C4-2B (cell line): Measurements from ENCODE around the gene TRAF3IP3.

Experiments
- H3K27ac ChIP-seq: fragments of 450-650 bp; 2 replicates; pipeline ENCODE4 v1.5.1; 2017
- ZFX ChIP-seq: fragments of 450-650 bp; IDR thresholded peaks from 2 replicates; pipeline ENCODE4 v1.6.1; 2017
- TF ChIP-seq, protein P1 (sequence below): fragments of 450-650 bp; conservative IDR thresholded peaks from 2 replicates; pipeline ENCODE4 v1.5.1; 2017; ENCODE audit warnings: mild to moderate bottlenecking

The TRAF3IP3 gene

DNA sequence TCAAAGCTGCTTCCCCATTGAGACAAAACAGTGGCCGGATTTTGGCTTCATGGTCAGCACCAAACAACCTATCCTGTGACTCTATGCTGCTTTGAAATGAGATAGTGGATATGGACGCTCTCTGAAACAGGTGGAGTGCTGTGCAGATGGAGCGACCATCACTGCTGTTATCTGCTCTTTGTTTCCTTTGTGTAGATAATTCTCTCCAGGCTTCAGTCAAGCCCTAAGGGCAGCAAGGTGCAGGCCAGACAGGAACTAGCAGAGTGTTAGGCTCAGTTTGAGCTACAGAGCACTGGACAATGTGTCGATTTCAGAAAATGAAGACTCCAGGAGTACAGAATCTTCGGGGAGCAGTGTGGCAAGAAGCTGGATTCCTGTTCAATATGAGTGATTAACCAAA is 54.9 kb downstream of the TRAF3IP3 start:
- no peak overlapping the region for H3K27ac ChIP-seq
- no peak for TF ChIP-seq ZFX
- TF ChIP-seq, protein P1, sequence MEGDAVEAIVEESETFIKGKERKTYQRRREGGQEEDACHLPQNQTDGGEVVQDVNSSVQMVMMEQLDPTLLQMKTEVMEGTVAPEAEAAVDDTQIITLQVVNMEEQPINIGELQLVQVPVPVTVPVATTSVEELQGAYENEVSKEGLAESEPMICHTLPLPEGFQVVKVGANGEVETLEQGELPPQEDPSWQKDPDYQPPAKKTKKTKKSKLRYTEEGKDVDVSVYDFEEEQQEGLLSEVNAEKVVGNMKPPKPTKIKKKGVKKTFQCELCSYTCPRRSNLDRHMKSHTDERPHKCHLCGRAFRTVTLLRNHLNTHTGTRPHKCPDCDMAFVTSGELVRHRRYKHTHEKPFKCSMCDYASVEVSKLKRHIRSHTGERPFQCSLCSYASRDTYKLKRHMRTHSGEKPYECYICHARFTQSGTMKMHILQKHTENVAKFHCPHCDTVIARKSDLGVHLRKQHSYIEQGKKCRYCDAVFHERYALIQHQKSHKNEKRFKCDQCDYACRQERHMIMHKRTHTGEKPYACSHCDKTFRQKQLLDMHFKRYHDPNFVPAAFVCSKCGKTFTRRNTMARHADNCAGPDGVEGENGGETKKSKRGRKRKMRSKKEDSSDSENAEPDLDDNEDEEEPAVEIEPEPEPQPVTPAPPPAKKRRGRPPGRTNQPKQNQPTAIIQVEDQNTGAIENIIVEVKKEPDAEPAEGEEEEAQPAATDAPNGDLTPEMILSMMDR: no peak

DNA sequence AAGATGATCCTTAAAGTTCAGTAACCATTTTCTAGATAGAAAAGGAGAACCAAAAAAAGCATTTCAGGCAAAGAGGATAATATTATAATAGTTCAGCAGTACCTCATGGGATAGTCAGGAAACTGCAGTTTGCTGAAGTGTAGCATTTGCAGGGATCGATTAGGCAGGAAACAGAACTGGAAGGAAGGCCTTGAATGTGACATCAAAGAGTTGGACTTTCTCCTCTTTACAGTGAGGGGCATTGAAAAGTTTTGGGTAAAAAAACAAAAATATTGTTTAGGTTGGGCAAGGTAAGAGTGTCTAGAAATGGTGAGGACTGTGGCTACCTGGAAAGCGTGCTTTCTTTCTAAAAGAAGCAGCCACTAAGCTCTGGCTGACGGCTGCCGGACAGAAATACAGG is 58.0 kb downstream of the TRAF3IP3 start:
- no peak overlapping the region for H3K27ac ChIP-seq
- TF ChIP-seq, protein P1: no peak
- no peak for TF ChIP-seq ZFX

DNA sequence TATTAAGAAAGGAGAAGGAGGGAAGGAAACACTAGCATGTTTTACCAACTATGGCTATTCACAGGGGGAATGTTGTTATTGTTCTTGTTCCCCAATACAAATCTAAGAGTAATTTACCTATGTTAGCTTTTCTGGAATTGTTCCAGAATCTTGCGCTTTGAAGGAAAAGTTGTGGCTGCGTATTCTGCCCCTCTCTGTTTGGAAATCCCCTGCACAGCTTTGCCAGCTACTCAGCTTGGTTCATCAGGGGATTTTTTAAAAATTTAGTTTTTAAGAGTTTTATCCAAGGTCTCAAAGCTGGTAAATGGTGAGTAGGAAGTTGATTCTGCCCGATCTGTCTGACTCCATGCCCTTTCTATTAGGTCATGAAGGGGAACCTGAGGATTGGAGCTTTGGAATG is 59.6 kb downstream of the TRAF3IP3 start:
- no peak overlapping the region for H3K27ac ChIP-seq
- TF ChIP-seq ZFX: no peak
- TF ChIP-seq, protein P1: no peak

DNA sequence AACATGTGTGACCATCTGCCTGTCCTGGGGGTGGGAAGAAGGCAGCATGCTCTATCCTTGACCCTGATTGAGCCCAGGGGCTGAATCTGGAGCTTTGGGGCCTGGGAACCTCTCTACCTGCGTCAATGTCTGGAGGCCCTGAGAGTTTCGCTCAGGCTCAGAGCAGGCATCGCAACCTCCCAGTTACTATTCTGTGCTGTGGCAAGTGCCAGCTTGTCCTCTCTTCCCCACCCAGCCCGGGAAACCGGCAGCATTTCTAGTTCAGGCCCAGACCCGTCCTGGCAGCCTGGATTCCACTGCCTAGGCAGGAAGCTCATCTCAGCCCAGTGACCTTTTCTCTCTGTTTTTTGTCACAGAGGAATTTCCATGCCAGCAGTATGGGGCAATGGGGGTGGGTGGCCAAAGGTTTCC is 60.1 kb downstream of the TRAF3IP3 start:
- no peak overlapping the region for H3K27ac ChIP-seq
- TF ChIP-seq, protein P1: no peak
- TF ChIP-seq ZFX: no peak

DNA sequence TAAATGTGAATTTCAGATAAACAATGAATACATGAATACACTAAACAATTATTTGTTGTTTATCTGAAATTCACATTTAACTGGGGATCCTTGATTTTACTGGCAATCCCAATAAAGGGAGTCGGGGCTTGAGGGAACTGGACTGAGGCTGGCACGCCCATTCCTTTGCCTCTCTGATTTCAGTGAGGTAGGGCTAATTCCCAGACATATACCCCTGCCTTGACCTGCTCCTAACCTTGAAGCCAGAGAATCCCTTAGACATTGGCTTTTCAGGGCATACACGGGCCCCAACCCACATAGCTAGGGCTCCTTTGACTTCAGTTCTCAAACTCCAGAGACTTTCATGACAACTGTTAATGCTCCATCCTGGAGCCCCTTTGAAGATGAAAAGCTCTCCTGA is 61.1 kb downstream of the TRAF3IP3 start:
- no peak overlapping the region for H3K27ac ChIP-seq
- TF ChIP-seq ZFX: no peak
- TF ChIP-seq, protein P1: no peak

DNA sequence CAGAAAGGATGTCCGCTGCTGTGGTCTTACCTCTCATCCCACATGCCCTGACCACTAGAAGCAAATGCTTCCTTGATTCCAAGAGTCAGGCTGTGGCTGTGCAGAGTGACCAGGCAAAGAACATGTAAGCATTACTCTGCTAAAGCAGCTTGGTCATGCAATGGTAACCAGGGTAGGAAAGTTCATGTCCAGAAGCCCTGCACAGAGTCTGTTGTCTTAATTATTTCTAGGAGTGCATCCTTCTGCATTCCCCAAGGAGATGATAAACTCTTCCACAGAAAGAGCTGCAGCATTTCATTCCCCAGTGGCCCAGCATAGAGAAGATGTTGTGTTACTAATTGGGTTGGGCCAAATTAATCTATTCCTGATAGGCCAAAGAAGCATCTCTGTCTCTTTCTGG is 61.8 kb downstream of the TRAF3IP3 start:
- TF ChIP-seq, protein P1: no peak
- no peak for TF ChIP-seq ZFX
- no peak overlapping the region for H3K27ac ChIP-seq

DNA sequence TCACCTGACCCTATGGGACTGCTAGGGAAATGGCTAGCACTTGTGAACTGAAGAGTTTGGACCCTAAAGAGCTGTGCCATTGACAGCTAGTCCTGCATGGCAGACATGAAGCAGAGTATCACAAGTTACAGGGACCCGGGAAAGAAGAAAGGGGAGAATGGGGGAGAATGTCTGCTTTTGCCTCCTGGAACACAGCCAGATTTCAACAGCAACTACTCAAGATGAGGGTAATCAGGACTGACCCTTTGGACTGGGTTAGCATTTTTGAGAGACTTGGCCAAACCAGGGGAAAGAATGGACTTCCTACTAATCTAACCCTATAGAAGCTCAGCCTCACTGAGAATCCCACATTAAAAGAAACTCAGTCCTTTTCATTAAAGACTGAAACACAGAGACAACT is 63.2 kb downstream of the TRAF3IP3 start:
- no peak overlapping the region for H3K27ac ChIP-seq
- no peak for TF ChIP-seq ZFX
- TF ChIP-seq, protein P1: no peak
